Caco-2 (cell line): ENCODE results near the gene MAN2B1. TPM values are rescaled to one million over a fixed set of nuclear protein-coding genes. Genes with fewer than 3 reads are reported as not detected.
"Not testable (repeated sequence)": the region's sequence is repeated elsewhere in the genome, so short reads cannot be mapped to it uniquely, and the experiment has no call there.

Source experiments
- Bru-seq: library from RNA; stranded (reverse); fragments of 400-500 nt; gene quantifications from one replicate; lab custom pipeline; 2021; lab: Mats Ljungman, UMichigan
- BruChase-seq, 2 experiments: library from RNA; stranded (reverse); fragments of 400-500 nt; gene quantifications; one replicate each; lab custom pipeline; 2021; lab: Mats Ljungman, UMichigan
- BruUV-seq: library from RNA; stranded (reverse); fragments of 400-500 nt; replicated peaks from 2 replicates; lab custom pipeline; 2021; lab: Mats Ljungman, UMichigan
- CTCF ChIA-PET: fragments of 300-600 bp; sonication (Branson Sonifier 250); formaldehyde crosslinking; loops from one replicate; lab custom pipeline; 2022; ENCODE audit warnings: antibody characterized with exemption; lab: Charles Lee
- POLR2A ChIA-PET: fragments of 300-600 bp; sonication (Branson Sonifier 250); formaldehyde crosslinking; loops from one replicate; lab custom pipeline; 2022; ENCODE audit warnings: antibody characterized with exemption; lab: Charles Lee
- DNase-seq, 2 experiments: peaks; one replicate each; pipeline versions ENCODE4 v3.0.0 to v3.0.0-alpha.2; 2020 to 2022
- H3K27me3 ChIP-seq: replicated peaks from 2 replicates; pipeline ENCODE4 v1.6.0; 2011; ENCODE audit warnings: low read length; ENCODE audit not compliant: control insufficient read depth, insufficient read depth
- H3K36me3 ChIP-seq: 2 replicates; pipeline ENCODE4 v1.5.1; 2011; ENCODE audit warnings: low read length; ENCODE audit not compliant: control insufficient read depth, insufficient read depth
- H3K4me1 ChIP-seq: fragments of 250-450 bp; sonication (Bioruptor Pico); 2 replicates; pipeline ENCODE4 v1.5.1; 2020; ENCODE audit warnings: mild to moderate bottlenecking
- H3K4me3 ChIP-seq: 2 replicates; pipeline ENCODE4 v1.5.1; 2011; ENCODE audit warnings: low read depth, mild to moderate bottlenecking, control low read depth, low read length
- H3K9me3 ChIP-seq: fragments of 250-450 bp; sonication (Bioruptor Pico); 2 replicates; pipeline ENCODE4 v1.5.1; 2020; ENCODE audit warnings: mild to moderate bottlenecking, moderate library complexity
- H3K27ac Mint-ChIP-seq: one replicate; pipeline ENCODE4 v1.8.0; 2022; ENCODE audit warnings: mixed read lengths; ENCODE audit not compliant: unreplicated experiment
- H3K27me3 Mint-ChIP-seq: one replicate; pipeline ENCODE4 v1.8.0; 2022; ENCODE audit warnings: mixed read lengths; ENCODE audit not compliant: insufficient read depth, unreplicated experiment
- H3K36me3 Mint-ChIP-seq: one replicate; pipeline ENCODE4 v1.8.0; 2022; ENCODE audit warnings: mild to moderate bottlenecking, mixed read lengths; ENCODE audit not compliant: insufficient read depth, unreplicated experiment
- H3K4me1 Mint-ChIP-seq: one replicate; pipeline ENCODE4 v1.8.0; 2022; ENCODE audit warnings: low read depth, mixed read lengths; ENCODE audit not compliant: unreplicated experiment
- H3K4me3 Mint-ChIP-seq: one replicate; pipeline ENCODE4 v1.8.0; 2022; ENCODE audit warnings: mild to moderate bottlenecking, moderate library complexity, mixed read lengths; ENCODE audit not compliant: unreplicated experiment
- H3K9me3 Mint-ChIP-seq: one replicate; pipeline ENCODE4 v1.8.0; 2022; ENCODE audit warnings: mixed read lengths; ENCODE audit not compliant: unreplicated experiment
- intact Hi-C: fragments of 100-400 bp; cut with micrococcal nuclease; formaldehyde crosslinking; loops from one replicate; pipeline ENCODE4 v1.10.0; 2022; ENCODE audit not compliant: unreplicated experiment
- long read RNA-seq: library from polyadenylated mRNA; stranded (forward); transcript quantifications from one replicate; pipeline ENCODE4 v2.0.0, GENCODE V29; 2022
- total RNA-seq: library from RNA; stranded (reverse); gene quantifications from 2 replicates; pipeline ENCODE4 v1.2.3, GENCODE V29; 2022
- TF ChIP-seq, protein P1 (sequence below), 2 experiments: fragments of 200-600 bp in 1 of 2; IDR thresholded peaks; 1 replicate in 1 of 2; 2 replicates in 1 of 2; pipeline versions ENCODE4 v1.5.1 to v1.8.0; 2011 to 2022; ENCODE audit warnings: antibody characterized with exemption in 1 of 2, control low read depth in 1 of 2, inconsistent platforms in 1 of 2, low read depth in 1 of 2, low read length in 1 of 2, mild to moderate bottlenecking in 1 of 2, moderate library complexity in 1 of 2; ENCODE audit not compliant: insufficient read depth in 1 of 2, severe bottlenecking in 1 of 2, unreplicated experiment in 1 of 2

MAN2B1 gene
- total RNA-seq = 70.5 and 88.9 TPM in 2 replicates
- percentile 54 among the genes with signal in this experiment for Bru-seq, nascent RNA
- percentile 61 among the genes with signal in this experiment for BruChase-seq, experiment 1, labeled RNA remaining after a 2-hour chase
- BruChase-seq, experiment 2, labeled RNA remaining after a 6-hour chase = percentile 66 among the genes with signal in this experiment
- long read RNA-seq, transcript MAN2B1-203 (24 exons, 3,184 nt) = major isoform, 43 of 69 reads
- long read RNA-seq, partial matches to known transcripts = 15 of 69 reads
- long read RNA-seq, other reads (novel, unspliced or antisense) = 11 of 69 reads

DNA sequence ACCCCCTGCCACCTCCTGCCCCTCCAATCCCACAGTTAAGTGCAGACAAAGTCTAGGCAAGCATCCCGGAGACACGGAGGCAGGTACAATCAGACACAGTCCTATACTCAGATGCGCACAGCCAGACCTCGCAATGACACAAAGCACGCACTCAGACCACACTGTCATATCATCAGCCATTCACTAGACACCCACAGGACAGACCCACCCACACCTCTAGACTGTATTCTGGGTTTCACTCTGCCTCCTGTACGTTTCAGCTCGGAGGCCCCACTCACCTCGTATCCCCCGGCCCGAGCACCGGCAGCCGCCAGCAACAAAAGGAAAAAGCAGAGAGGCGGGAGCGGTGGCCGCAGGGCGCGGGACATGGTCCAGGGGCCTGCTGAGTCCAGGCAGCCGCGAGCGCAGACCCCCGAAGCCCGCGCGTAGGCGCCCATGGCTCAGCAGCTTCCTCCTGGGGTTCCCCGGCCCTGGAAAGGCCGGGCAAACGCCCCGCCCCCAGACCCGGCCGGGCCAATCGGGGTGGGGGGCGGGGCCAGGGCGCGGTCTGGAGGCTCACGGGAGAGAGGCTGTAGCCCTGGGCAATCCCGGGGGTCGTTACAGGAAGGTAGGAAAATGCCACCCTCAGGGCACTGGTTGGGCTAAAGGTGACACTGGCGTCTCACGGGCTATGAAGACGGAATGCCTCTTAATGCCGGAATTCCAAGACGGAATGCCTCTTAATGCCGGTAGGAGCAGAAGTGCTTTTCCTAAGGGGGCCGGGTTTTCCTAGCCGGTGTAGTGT is at the start of gene MAN2B1, which contains the start of gene WDR83:
Gene MAN2B1, minus strand, starts transcription at position 478 of the 784 bp plus-strand sequence. Its CDS starts 41 bp downstream, at position 437.
Gene WDR83, plus strand, starts transcription at position 543 of the 784 bp plus-strand sequence. CDS start 2,984 bp downstream, outside the sequence.
- POLR2A ChIA-PET = interaction anchor here (0.7 kb wide), 1 partner anchor 226 kb away, joined by 3 read pairs; the partner anchor contains the start of gene ZNF443
- intact Hi-C loops = loop anchor here (1.0 kb wide), 1 partner anchor 56 kb away; the partner anchor contains the start of genes ZNF490 and ZNF791
- BruUV-seq = no TSS peak

DNA sequence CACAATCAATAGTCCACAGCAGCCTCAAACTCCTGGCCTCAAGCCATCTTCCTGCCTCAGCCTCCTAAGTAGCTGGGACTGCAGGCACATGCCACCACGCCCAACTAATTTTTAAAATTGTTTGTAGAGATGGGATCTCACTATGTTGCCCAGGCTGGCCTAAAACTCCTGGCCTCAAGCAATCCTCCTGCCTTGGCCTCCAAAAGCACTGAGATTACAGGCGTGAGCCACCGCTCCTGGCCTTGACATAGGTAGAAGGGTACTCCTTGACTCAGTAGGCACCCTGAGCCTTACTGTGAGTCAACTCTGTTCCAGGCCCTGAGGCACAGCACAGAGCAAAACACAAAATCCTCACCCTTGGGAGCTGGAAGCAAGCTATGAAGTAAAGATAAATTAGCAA is 49.4 kb upstream of the MAN2B1 start:
- H3K4me1 ChIP-seq = 0 out of 2 replicates have a peak, but pooled peaks cover 3% of the 10 kb centered on the region
- intact Hi-C loops = loop anchor here (2.0 kb wide), 1 partner anchor 81 kb away; no protein-coding TSS in a partner anchor
- ChIA-PET POLR2A (no interaction called here), CTCF (no interaction called here)
- no peaks in the 10 kb centered on the region for H3K9me3 ChIP-seq
- BruUV-seq = no TSS peak
- Mint-ChIP-seq H3K9me3 (no peaks in the 10 kb centered on the region), H3K4me3 (no peak overlapping the region), H3K27ac (no peak overlapping the region), H3K4me1 (no peaks in the 10 kb centered on the region), H3K27me3 (no peaks in the 10 kb centered on the region), H3K36me3 (peaks cover 71% of the 10 kb centered on the region)
- peaks cover 7% of the 10 kb centered on the region for H3K36me3 ChIP-seq
- no peak overlapping the region for H3K4me3 ChIP-seq
- DNase-seq = no peak
- TF ChIP-seq, protein P1, sequence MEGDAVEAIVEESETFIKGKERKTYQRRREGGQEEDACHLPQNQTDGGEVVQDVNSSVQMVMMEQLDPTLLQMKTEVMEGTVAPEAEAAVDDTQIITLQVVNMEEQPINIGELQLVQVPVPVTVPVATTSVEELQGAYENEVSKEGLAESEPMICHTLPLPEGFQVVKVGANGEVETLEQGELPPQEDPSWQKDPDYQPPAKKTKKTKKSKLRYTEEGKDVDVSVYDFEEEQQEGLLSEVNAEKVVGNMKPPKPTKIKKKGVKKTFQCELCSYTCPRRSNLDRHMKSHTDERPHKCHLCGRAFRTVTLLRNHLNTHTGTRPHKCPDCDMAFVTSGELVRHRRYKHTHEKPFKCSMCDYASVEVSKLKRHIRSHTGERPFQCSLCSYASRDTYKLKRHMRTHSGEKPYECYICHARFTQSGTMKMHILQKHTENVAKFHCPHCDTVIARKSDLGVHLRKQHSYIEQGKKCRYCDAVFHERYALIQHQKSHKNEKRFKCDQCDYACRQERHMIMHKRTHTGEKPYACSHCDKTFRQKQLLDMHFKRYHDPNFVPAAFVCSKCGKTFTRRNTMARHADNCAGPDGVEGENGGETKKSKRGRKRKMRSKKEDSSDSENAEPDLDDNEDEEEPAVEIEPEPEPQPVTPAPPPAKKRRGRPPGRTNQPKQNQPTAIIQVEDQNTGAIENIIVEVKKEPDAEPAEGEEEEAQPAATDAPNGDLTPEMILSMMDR (IDR thresholded peaks at IDR 0.05; ENCODE audit: insufficient read depth in 1 of 2, low read depth in 1 of 2, low read length in 1 of 2, severe bottlenecking in 1 of 2, unreplicated experiment in 1 of 2) = no peak
- no peaks in the 10 kb centered on the region for H3K27me3 ChIP-seq

More for the DNA sequence above, at the start of gene MAN2B1, which contains the start of gene WDR83:
- H3K4me1 Mint-ChIP-seq = peaks cover 8% of the 10 kb centered on the region
- H3K27ac Mint-ChIP-seq = peak within 1 kb of the TSS; percentile 94
- TF ChIP-seq, protein P1 (IDR thresholded peaks at IDR 0.05; ENCODE audit: insufficient read depth in 1 of 2, low read depth in 1 of 2, low read length in 1 of 2, severe bottlenecking in 1 of 2, unreplicated experiment in 1 of 2) = no peak
- Histone ChIP-seq H3K4me3 (peak within 1 kb of the TSS; percentile 79), H3K4me1 (peaks cover 12% of the 10 kb centered on the region), H3K27me3 (no peaks in the 10 kb centered on the region), H3K36me3 (no peaks in the 10 kb centered on the region; the same call in none of the 2 replicates), H3K9me3 (no peaks in the 10 kb centered on the region)
- DNase-seq = peak; percentile 66 to 80
- CTCF ChIA-PET = interaction anchor here (0.6 to 1.2 kb wide), 6 partner anchors 23 to 1540 kb away, joined by 3 to 5 read pairs (median 3); partner anchors contain the start of gene ZNF700
- H3K27me3 Mint-ChIP-seq = no peaks in the 10 kb centered on the region
- H3K9me3 Mint-ChIP-seq = no peaks in the 10 kb centered on the region
- peaks cover 38% of the 10 kb centered on the region for H3K36me3 Mint-ChIP-seq
- peak within 1 kb of the TSS; percentile 93 for H3K4me3 Mint-ChIP-seq

DNA sequence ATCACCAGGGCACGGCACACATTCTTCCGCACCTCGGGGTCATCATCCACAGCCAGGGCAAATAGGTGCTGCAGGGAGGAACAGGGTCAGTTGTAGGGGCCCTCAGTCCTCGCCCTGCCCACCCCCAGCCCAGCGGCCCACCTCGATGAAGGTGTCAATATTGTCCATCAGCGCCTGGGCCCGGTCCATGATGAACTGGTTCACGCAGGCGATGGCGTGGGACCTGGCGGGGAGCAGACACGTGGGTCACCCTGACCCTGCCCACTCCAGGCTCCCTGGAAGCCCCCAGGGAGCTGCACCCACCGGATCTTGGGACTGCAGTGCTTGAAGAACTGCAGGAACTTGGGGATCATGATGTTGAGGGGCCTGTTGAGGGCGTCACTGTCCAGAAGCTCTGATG is 48.6 kb upstream of the MAN2B1 start:
- H3K36me3 ChIP-seq = peaks cover 10% of the 10 kb centered on the region
- intact Hi-C loops = no loop called here
- no peak overlapping the region for H3K27ac Mint-ChIP-seq
- no peaks in the 10 kb centered on the region for H3K4me1 Mint-ChIP-seq
- H3K4me1 ChIP-seq = no peaks in the 10 kb centered on the region
- ChIA-PET POLR2A (no interaction called here), CTCF (no interaction called here)
- no peaks in the 10 kb centered on the region for H3K9me3 ChIP-seq
- H3K36me3 Mint-ChIP-seq = peaks cover 72% of the 10 kb centered on the region
- no TSS peak for BruUV-seq
- TF ChIP-seq, protein P1 (IDR thresholded peaks at IDR 0.05; ENCODE audit: insufficient read depth in 1 of 2, low read depth in 1 of 2, low read length in 1 of 2, severe bottlenecking in 1 of 2, unreplicated experiment in 1 of 2) = no peak
- H3K27me3 ChIP-seq = no peaks in the 10 kb centered on the region
- no peak overlapping the region for H3K4me3 ChIP-seq
- no peak for DNase-seq
- no peaks in the 10 kb centered on the region for H3K9me3 Mint-ChIP-seq
- no peaks in the 10 kb centered on the region for H3K27me3 Mint-ChIP-seq
- no peak overlapping the region for H3K4me3 Mint-ChIP-seq

DNA sequence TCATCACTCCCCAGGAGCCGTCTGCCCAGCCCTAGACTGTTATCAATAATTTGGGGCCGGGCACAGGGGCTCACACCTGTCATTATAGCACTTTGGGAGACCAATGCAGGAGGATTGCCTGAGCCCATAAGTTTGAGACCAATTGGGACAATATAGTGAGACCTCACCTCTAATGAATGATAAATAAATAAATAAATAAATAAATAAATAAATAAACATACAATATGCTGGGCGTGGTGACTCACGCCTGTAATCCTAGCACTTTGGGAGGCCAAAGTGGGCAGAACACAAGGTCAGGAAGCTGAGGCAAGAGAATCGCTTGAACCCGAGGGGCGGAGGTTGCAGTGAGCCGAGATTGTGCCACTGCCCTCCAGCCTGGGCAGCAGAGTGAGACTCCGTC is 46.8 kb upstream of the MAN2B1 start:
- H3K4me3 ChIP-seq, H3K4me3 Mint-ChIP-seq, intact Hi-C loops, H3K9me3 ChIP-seq, H3K27me3 ChIP-seq, POLR2A ChIA-PET, H3K27ac Mint-ChIP-seq, CTCF ChIA-PET, H3K9me3 Mint-ChIP-seq, H3K4me1 Mint-ChIP-seq, H3K27me3 Mint-ChIP-seq, BruUV-seq, H3K36me3 ChIP-seq, H3K4me1 ChIP-seq, DNase-seq: not testable (repeated sequence)
- H3K36me3 Mint-ChIP-seq = peaks cover 77% of the 10 kb centered on the region
